GM23338 (cell line): Measurements from ENCODE around the gene ATF7.

ENCODE experiments used
- EZH2 ChIP-seq: fragments of 200-600 bp; sonication (generic); IDR thresholded peaks from one replicate; pipeline ENCODE4 v1.8.0; 2017; ENCODE audit warnings: antibody characterized with exemption, mild to moderate bottlenecking, low read depth; ENCODE audit not compliant: unreplicated experiment
- TF ChIP-seq, protein P1 (sequence below): IDR thresholded peaks from one replicate; pipeline ENCODE4 v1.6.1; 2018; ENCODE audit warnings: antibody characterized with exemption; ENCODE audit not compliant: unreplicated experiment
- TF ChIP-seq, protein P2 (sequence below), 2 experiments: fragments of 200-600 bp in 1 of 2; sonication (generic) in 1 of 2; conservative IDR thresholded peaks; 2 replicates each; pipeline versions ENCODE4 v1.5.1 to v1.6.1; 2016 to 2017; ENCODE audit warnings: antibody characterized with exemption in 2 of 2, low read depth in 2 of 2, mild to moderate bottlenecking in 2 of 2, moderate library complexity in 1 of 2

DNA sequence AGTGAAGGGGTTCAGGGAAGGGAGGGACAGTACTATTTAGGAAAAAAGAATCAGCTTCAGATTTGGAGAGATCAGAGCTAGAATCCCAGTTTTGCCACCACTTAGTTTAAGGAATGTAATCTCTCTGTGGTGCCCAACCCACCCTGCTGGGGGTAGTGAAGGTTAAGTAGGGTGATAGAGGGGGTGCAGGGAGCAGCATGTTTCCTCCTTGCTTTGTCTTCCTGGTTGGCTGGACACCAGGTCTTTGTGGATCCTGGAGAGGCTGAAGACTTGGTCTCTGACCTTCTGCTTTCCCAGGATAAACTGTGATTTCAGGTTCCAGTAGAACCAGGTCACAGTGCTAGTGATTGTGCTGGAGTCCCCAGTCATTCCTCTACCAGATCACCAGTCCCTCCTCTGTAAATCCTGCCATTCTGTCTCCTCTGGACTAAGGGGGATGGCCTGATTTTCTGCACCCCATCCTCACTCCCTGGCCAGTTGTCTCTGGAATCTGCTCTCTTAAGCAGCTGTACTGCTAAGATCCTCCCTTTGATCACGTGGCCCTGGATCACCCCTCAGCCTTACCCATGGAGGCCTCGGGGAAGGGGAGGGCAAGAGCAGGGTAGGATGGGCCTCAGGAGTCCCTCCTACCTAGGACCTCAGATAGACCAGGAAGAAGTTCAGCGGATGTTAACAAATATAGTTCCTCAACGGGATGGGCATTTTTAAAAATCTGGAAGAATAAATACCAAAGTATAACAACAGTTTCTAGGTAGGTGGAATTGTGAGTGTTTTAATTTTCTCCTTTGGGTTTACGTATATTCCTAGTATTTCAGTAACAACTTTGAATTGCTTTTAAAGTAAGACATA is 130.1 kb downstream of the ATF7 start:
- TF ChIP-seq, protein P1, sequence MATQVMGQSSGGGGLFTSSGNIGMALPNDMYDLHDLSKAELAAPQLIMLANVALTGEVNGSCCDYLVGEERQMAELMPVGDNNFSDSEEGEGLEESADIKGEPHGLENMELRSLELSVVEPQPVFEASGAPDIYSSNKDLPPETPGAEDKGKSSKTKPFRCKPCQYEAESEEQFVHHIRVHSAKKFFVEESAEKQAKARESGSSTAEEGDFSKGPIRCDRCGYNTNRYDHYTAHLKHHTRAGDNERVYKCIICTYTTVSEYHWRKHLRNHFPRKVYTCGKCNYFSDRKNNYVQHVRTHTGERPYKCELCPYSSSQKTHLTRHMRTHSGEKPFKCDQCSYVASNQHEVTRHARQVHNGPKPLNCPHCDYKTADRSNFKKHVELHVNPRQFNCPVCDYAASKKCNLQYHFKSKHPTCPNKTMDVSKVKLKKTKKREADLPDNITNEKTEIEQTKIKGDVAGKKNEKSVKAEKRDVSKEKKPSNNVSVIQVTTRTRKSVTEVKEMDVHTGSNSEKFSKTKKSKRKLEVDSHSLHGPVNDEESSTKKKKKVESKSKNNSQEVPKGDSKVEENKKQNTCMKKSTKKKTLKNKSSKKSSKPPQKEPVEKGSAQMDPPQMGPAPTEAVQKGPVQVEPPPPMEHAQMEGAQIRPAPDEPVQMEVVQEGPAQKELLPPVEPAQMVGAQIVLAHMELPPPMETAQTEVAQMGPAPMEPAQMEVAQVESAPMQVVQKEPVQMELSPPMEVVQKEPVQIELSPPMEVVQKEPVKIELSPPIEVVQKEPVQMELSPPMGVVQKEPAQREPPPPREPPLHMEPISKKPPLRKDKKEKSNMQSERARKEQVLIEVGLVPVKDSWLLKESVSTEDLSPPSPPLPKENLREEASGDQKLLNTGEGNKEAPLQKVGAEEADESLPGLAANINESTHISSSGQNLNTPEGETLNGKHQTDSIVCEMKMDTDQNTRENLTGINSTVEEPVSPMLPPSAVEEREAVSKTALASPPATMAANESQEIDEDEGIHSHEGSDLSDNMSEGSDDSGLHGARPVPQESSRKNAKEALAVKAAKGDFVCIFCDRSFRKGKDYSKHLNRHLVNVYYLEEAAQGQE: no peak
- TF ChIP-seq, protein P2, sequence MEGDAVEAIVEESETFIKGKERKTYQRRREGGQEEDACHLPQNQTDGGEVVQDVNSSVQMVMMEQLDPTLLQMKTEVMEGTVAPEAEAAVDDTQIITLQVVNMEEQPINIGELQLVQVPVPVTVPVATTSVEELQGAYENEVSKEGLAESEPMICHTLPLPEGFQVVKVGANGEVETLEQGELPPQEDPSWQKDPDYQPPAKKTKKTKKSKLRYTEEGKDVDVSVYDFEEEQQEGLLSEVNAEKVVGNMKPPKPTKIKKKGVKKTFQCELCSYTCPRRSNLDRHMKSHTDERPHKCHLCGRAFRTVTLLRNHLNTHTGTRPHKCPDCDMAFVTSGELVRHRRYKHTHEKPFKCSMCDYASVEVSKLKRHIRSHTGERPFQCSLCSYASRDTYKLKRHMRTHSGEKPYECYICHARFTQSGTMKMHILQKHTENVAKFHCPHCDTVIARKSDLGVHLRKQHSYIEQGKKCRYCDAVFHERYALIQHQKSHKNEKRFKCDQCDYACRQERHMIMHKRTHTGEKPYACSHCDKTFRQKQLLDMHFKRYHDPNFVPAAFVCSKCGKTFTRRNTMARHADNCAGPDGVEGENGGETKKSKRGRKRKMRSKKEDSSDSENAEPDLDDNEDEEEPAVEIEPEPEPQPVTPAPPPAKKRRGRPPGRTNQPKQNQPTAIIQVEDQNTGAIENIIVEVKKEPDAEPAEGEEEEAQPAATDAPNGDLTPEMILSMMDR (conservative IDR thresholded peaks at IDR 0.05; ENCODE audit: low read depth in 2 of 2): no peak
- no peak for TF ChIP-seq EZH2
